ENCODE results near the gene PIAS3. TPM values are rescaled to one million over a fixed set of nuclear protein-coding genes. Genes with fewer than 3 reads are reported as not detected.

The PIAS3 gene
- total RNA-seq, 1 donor: 15.2 TPM

DNA sequence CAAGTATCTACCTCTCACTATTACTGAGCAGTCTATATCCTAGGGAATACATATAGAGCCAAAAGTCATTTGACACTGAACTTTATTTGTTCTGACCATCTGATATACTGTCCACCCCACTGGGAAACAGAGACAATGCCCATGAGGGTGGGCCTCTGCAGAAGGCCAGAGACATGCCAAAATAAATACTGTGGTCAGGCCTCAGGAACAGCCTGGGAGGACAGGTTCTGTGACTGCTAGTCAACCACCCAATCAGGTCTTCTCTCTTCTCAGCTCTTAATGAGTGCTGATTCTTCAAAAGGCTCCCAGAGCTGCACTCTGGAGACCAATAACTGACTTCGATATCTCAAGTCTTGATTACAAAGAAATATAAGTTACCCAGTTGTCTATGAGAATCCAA is 32.3 kb upstream of the PIAS3 start:
- no peaks in the 10 kb centered on the region for H3K9me3 ChIP-seq (ENCODE audit: low read depth, low read length)
- peak overlapping the region; percentile 40 for H3K4me3 ChIP-seq (ENCODE audit: insufficient read depth, low read length)
- H3K4me1 ChIP-seq (ENCODE audit: insufficient read depth, low read length): peaks cover 30% of the 10 kb centered on the region
- TF ChIP-seq CTCF (IDR thresholded peaks at IDR 0.05; ENCODE audit: extremely low read depth, low read depth, low read length): no peak
- H3K27me3 ChIP-seq (ENCODE audit: insufficient read depth, low read length): no peaks in the 10 kb centered on the region
- peak overlapping the region; percentile 93 for H3K27ac ChIP-seq (ENCODE audit: low read depth, low read length)
- no peaks in the 10 kb centered on the region for H3K79me2 ChIP-seq (ENCODE audit: insufficient read depth, low read length)
- no peaks in the 10 kb centered on the region for H4K20me1 ChIP-seq (ENCODE audit: insufficient read depth, low read length)
- peak overlapping the region; percentile 85 for H3K4me2 ChIP-seq (ENCODE audit: insufficient read depth, low read length)
- H3K36me3 ChIP-seq (ENCODE audit: insufficient read depth, low read length): no peaks in the 10 kb centered on the region
- DNase-seq (ENCODE audit: insufficient read length, low spot score, missing footprints): no peak
- peak overlapping the region; percentile 64 for H2AFZ ChIP-seq (ENCODE audit: low read length)

DNA sequence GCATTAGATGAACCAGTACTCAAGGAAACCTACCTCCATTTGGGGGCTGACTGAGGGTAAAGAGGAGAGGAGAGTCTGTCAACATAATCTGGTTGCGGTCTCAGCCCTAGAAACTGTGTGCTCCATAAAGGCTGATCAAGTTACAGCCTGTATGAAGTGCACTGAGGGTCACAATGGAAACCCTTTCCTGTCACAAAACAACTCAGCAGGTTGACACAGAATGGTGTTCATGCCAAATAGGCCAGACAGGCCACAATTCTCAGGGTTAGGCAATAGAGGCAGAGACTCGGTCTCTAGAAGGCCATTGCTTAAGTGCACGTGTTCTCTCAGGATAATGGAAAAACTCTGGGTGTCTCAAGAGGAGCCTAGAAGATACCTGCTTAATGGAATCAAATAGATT is 30.8 kb upstream of the PIAS3 start:
- Histone ChIP-seq H3K36me3 (ENCODE audit: insufficient read depth, low read length) (no peaks in the 10 kb centered on the region), H3K27me3 (ENCODE audit: insufficient read depth, low read length) (no peaks in the 10 kb centered on the region), H3K9me3 (ENCODE audit: low read depth, low read length) (no peaks in the 10 kb centered on the region), H3K4me2 (ENCODE audit: insufficient read depth, low read length) (no peak overlapping the region), H3K4me3 (ENCODE audit: insufficient read depth, low read length) (no peak overlapping the region), H3K4me1 (ENCODE audit: insufficient read depth, low read length) (peaks cover 39% of the 10 kb centered on the region), H4K20me1 (ENCODE audit: insufficient read depth, low read length) (no peaks in the 10 kb centered on the region), H2AFZ (ENCODE audit: low read length) (no peak overlapping the region), H3K27ac (ENCODE audit: low read depth, low read length) (no peak overlapping the region), H3K79me2 (ENCODE audit: insufficient read depth, low read length) (no peaks in the 10 kb centered on the region)
- no peak for DNase-seq (ENCODE audit: insufficient read length, low spot score, missing footprints)
- TF ChIP-seq CTCF (IDR thresholded peaks at IDR 0.05; ENCODE audit: extremely low read depth, low read depth, low read length): no peak

DNA sequence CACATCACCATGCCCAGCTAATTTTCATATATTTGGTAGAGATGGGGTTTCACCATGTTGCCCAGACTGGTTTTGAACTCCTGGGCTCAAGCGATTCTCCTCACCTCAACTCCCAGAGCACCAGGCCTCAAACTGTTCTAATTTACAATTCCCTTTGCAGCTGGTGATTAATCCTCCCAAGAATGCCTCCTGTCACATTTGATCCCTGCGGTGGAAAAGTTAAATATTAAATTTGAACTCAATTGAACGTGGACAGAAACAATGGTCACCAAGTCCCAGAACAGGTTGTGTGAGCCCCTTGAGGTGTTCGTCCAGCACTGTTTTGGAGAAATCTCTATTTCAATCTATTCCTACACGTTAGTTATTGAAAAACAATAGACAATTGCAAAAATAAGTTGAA is 28.8 kb upstream of the PIAS3 start:
- H3K4me3 ChIP-seq (ENCODE audit: insufficient read depth, low read length): no peak overlapping the region
- no peak overlapping the region for H3K4me2 ChIP-seq (ENCODE audit: insufficient read depth, low read length)
- no peak overlapping the region for H2AFZ ChIP-seq (ENCODE audit: low read length)
- H3K27ac ChIP-seq (ENCODE audit: low read depth, low read length): no peak overlapping the region
- H4K20me1 ChIP-seq (ENCODE audit: insufficient read depth, low read length): no peaks in the 10 kb centered on the region
- no peaks in the 10 kb centered on the region for H3K9me3 ChIP-seq (ENCODE audit: low read depth, low read length)
- no peaks in the 10 kb centered on the region for H3K36me3 ChIP-seq (ENCODE audit: insufficient read depth, low read length)
- TF ChIP-seq CTCF (IDR thresholded peaks at IDR 0.05; ENCODE audit: extremely low read depth, low read depth, low read length): no peak
- no peaks in the 10 kb centered on the region for H3K27me3 ChIP-seq (ENCODE audit: insufficient read depth, low read length)
- H3K4me1 ChIP-seq (ENCODE audit: insufficient read depth, low read length): peaks cover 40% of the 10 kb centered on the region
- DNase-seq (ENCODE audit: insufficient read length, low spot score, missing footprints): no peak
- H3K79me2 ChIP-seq (ENCODE audit: insufficient read depth, low read length): no peaks in the 10 kb centered on the region

DNA sequence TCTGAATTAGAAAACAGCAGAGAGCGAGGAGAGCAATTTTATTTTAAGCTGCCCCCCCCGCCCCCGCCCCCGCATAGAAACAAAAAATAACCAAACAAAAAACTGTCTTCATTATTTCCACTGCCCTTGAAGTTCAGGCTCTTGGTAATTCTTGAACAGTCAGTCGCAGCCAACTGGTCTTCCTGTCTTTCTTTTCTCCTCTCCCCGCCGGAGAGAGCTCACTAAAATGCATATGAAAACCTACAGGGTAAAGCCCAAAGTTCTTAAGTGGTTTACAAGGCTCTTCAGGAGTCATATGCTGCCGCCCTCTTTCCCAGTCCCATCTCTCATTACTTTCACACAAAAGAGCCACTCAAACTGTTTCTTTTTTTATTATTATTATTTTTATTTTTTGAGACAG is 27.9 kb upstream of the PIAS3 start:
- H3K27me3 ChIP-seq (ENCODE audit: insufficient read depth, low read length): no peaks in the 10 kb centered on the region
- no peak overlapping the region for H3K27ac ChIP-seq (ENCODE audit: low read depth, low read length)
- H3K4me2 ChIP-seq (ENCODE audit: insufficient read depth, low read length): no peak overlapping the region
- H4K20me1 ChIP-seq (ENCODE audit: insufficient read depth, low read length): no peaks in the 10 kb centered on the region
- DNase-seq (ENCODE audit: insufficient read length, low spot score, missing footprints): no peak
- no peaks in the 10 kb centered on the region for H3K36me3 ChIP-seq (ENCODE audit: insufficient read depth, low read length)
- no peaks in the 10 kb centered on the region for H3K79me2 ChIP-seq (ENCODE audit: insufficient read depth, low read length)
- H3K9me3 ChIP-seq (ENCODE audit: low read depth, low read length): no peaks in the 10 kb centered on the region
- TF ChIP-seq CTCF (IDR thresholded peaks at IDR 0.05; ENCODE audit: extremely low read depth, low read depth, low read length): no peak
- H3K4me1 ChIP-seq (ENCODE audit: insufficient read depth, low read length): peaks cover 32% of the 10 kb centered on the region
- H3K4me3 ChIP-seq (ENCODE audit: insufficient read depth, low read length): no peak overlapping the region
- H2AFZ ChIP-seq (ENCODE audit: low read length): no peak overlapping the region
